AG04450 (cell line): ENCODE data around the gene CEP57. TPM values are rescaled to one million over a fixed set of nuclear protein-coding genes. Genes with fewer than 3 reads are reported as not detected.

Source experiments
- CTCF ChIA-PET: fragments of 300-600, 350-600 bp; formaldehyde crosslinking; extraction: SDS; loops from one replicate; lab custom pipeline; 2022; ENCODE audit warnings: antibody characterized with exemption, inconsistent platforms; lab: Charles Lee
- POLR2A ChIA-PET: fragments of 350-600 bp; formaldehyde crosslinking; extraction: SDS; loops from one replicate; lab custom pipeline; 2021; ENCODE audit warnings: antibody characterized with exemption, inconsistent platforms; lab: Yijun Ruan, JAX
- DNase-seq: peaks from one replicate; pipeline ENCODE4 v3.0.0-alpha.2; 2011; ENCODE audit warnings: low read depth, low spot score
- H3K27ac ChIP-seq: one replicate; pipeline ENCODE4 v1.5.1; 2012; ENCODE audit warnings: low read depth, low read length, control low read depth
- H3K27me3 ChIP-seq: one replicate; pipeline ENCODE4 v1.6.0; 2012; ENCODE audit warnings: low read length; ENCODE audit not compliant: control insufficient read depth, insufficient read depth
- H3K4me3 ChIP-seq: 2 replicates; pipeline ENCODE4 v1.5.1; 2011; ENCODE audit warnings: mild to moderate bottlenecking, low read depth, low read length, control low read depth
- H3K9me3 ChIP-seq: 2 replicates; pipeline ENCODE4 v1.5.1; 2012; ENCODE audit warnings: low read length; ENCODE audit not compliant: control insufficient read depth, insufficient read depth
- polyA plus RNA-seq: library from polyadenylated mRNA; depleted of rRNA; stranded (reverse); fragments of >200 nt; gene quantifications from 2 replicates; pipeline ENCODE4 v1.2.3, GENCODE V29; 2011
- TF ChIP-seq, protein P1 (sequence below): IDR thresholded peaks from 2 replicates; pipeline ENCODE4 v1.5.1; 2011; ENCODE audit warnings: low read depth, low read length, control low read depth, inconsistent platforms

CEP57 gene
- polyA plus RNA-seq, 1 experiment = 49.2 TPM

DNA sequence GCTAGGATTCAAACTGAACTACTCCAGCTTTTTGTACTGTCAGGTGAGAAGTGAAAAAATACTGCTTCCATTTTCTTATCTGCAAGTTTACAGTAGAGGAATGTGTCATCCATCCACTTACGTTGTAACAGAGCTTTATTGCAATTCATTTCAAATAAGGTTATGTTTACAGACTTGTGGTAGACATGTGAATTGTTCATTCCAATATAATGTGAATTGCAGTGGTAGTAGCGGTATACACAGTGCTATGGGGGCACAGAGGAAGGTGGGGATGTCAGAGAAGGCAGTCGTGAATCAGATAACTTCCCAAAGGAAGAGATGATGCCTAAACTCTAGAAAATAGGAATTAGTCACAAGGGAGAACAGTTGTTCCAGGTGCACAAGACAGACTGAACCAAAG is 42.5 kb downstream of the CEP57 start:
- Histone ChIP-seq H3K9me3 (no peaks in the 10 kb centered on the region), H3K27me3 (no peaks in the 10 kb centered on the region), H3K27ac (peak overlapping the region; percentile 66), H3K4me3 (no peak overlapping the region)
- POLR2A ChIA-PET = no interaction called here
- TF ChIP-seq, protein P1, sequence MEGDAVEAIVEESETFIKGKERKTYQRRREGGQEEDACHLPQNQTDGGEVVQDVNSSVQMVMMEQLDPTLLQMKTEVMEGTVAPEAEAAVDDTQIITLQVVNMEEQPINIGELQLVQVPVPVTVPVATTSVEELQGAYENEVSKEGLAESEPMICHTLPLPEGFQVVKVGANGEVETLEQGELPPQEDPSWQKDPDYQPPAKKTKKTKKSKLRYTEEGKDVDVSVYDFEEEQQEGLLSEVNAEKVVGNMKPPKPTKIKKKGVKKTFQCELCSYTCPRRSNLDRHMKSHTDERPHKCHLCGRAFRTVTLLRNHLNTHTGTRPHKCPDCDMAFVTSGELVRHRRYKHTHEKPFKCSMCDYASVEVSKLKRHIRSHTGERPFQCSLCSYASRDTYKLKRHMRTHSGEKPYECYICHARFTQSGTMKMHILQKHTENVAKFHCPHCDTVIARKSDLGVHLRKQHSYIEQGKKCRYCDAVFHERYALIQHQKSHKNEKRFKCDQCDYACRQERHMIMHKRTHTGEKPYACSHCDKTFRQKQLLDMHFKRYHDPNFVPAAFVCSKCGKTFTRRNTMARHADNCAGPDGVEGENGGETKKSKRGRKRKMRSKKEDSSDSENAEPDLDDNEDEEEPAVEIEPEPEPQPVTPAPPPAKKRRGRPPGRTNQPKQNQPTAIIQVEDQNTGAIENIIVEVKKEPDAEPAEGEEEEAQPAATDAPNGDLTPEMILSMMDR = peak; percentile 29; the same call in 1 of the 2 replicates
- CTCF ChIA-PET = interaction anchor here (0.7 to 4.9 kb wide), 4 partner anchors 17 to 561 kb away, joined by 3 to 48 read pairs (median 10); partner anchors contain the start of gene MAML2
- peak; percentile 57 for DNase-seq

DNA sequence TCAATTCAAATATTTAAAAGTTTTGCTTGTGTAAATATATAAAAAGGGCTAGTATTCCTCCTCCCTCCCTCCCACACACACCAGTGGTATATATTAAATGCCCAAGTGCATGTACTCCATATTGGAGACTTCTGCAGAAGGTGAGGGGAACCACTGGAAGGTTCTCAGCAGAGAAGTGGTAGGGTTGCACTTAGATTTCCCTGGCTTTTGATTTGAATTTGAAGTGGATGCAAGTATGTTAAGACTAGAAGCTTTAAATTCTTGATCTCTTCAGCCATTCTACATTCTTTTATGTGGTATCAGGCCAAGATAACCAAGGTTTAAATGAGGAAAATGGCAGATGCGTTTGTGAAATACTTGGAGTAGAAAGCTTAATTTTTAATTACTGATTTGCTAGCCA is 43.1 kb downstream of the CEP57 start:
- DNase-seq = no peak
- no peak overlapping the region for H3K4me3 ChIP-seq
- no peaks in the 10 kb centered on the region for H3K27me3 ChIP-seq
- H3K9me3 ChIP-seq = no peaks in the 10 kb centered on the region
- no peak overlapping the region for H3K27ac ChIP-seq
- POLR2A ChIA-PET = no interaction called here
- TF ChIP-seq, protein P1 = no peak
- CTCF ChIA-PET = interaction anchor here (0.9 to 4.9 kb wide), 6 partner anchors 15 to 591 kb away, joined by 3 to 48 read pairs (median 5); partner anchors contain the start of gene MAML2

DNA sequence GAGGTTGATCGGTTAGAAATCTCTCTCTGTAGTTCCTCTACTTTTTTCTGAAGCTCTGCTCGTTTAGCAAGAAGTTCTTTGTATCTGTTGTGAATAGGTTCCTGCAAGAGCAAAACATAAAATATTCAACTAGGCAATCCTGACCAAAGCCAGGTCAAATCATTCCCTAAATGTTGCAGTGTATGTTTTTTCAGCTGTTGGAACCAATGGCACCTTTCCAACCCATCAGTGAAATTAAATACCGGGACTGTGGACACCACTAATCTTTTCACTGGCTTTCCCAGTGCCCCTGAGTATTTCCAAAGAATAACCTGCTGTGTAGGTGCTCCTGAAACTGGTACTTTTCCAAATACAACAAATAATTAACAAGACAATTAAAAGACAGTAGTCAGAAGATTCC is 45.1 kb downstream of the CEP57 start:
- no peaks in the 10 kb centered on the region for H3K9me3 ChIP-seq
- POLR2A ChIA-PET = interaction anchor here (0.5 to 1.4 kb wide), 4 partner anchors 88 to 439 kb away, joined by 3 to 5 read pairs (median 4); partner anchors contain the start of gene MTMR2
- CTCF ChIA-PET = interaction anchor here (0.6 to 4.9 kb wide), 44 partner anchors 8 to 591 kb away, joined by 3 to 48 read pairs (median 4); partner anchors contain the start of genes CCDC82, FAM76B, JRKL and MAML2
- H3K27me3 ChIP-seq = no peaks in the 10 kb centered on the region
- no peak overlapping the region for H3K27ac ChIP-seq
- no peak for DNase-seq
- H3K4me3 ChIP-seq = no peak overlapping the region
- TF ChIP-seq, protein P1 = no peak

DNA sequence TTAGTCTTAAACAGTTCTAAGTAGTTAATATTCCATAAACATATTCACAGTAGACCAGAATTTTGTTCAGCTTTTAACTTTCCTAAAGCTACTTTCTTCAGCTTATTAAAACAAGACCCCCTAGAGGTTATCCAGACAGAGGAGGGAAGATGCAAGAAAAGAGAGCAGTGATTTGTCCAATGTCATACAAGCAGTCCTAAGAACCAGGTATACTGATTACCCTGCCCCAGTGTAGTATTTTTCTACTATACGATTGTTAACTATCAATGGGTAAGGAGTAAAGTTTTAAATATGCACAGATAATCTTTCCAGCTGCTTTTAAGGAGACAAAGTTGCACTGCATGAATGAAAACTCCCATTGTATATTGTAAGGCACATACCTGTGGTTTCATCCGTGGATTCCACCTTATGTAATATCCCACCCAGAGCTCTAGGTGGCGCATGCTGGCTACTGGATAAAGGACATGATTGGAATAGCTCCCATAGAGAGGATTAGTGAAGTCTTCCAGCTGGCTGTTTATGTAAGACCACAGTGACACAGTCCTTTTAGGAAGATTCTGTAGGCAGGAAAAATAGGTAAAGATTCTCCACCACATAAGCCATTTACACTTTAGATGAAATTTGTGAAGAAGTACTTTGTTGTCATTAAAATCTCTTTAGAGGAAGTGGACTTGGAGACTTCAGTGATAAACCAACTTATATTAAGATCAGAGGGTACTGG is 45.6 kb downstream of the CEP57 start:
- H3K27me3 ChIP-seq = no peaks in the 10 kb centered on the region
- no peaks in the 10 kb centered on the region for H3K9me3 ChIP-seq
- CTCF ChIA-PET = interaction anchor here (0.6 to 4.9 kb wide), 53 partner anchors 9 to 684 kb away, joined by 3 to 48 read pairs (median 4); partner anchors contain the start of genes CCDC82, FAM76B, JRKL and MAML2
- TF ChIP-seq, protein P1 = peak; percentile 88
- H3K4me3 ChIP-seq = no peak overlapping the region
- POLR2A ChIA-PET = interaction anchor here (0.6 to 1.4 kb wide), 3 partner anchors 88 to 438 kb away, joined by 3 to 5 read pairs (median 4); partner anchors contain the start of gene MTMR2
- DNase-seq = peak; percentile 93
- no peak overlapping the region for H3K27ac ChIP-seq

DNA sequence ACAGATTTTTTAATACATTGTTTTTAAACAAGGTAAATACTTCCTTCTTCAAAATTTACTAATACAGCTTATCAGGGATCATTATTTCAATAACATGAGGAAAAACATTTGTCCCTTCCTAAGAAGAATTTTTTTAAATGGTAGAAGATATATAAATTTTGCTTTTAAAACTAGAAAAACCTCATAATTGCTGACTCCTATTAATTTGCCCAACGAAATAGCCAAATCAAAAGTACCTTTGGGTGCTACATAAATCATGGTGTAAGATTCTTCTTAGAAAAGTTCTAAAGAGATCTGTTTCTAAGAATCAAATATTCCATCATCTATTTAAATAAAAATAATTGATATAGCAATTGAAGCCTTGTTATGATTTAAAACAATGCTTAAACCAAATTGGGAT is 54.9 kb downstream of the CEP57 start:
- H3K27me3 ChIP-seq = no peaks in the 10 kb centered on the region
- no peak for DNase-seq
- no peak overlapping the region for H3K27ac ChIP-seq
- POLR2A ChIA-PET = no interaction called here
- H3K9me3 ChIP-seq = no peaks in the 10 kb centered on the region
- TF ChIP-seq, protein P1 = no peak
- CTCF ChIA-PET = interaction anchor here (0.7 to 4.2 kb wide), 4 partner anchors 9 to 549 kb away, joined by 3 to 25 read pairs (median 9); no protein-coding TSS in a partner anchor
- H3K4me3 ChIP-seq = no peak overlapping the region
